CD4-positive, alpha-beta T cell treated with Interleukin-15 for 4 hours (primary cell): ENCODE measurements around the gene SLA2.
"Not testable (repeated sequence)": the region's sequence is repeated elsewhere in the genome, so short reads cannot be mapped to it uniquely, and the experiment has no call there.

Experiments
- DNase-seq: peaks from one replicate; pipeline ENCODE4 v3.0.0-alpha.2; 2020; ENCODE audit warnings: low spot score

The SLA2 gene

DNA sequence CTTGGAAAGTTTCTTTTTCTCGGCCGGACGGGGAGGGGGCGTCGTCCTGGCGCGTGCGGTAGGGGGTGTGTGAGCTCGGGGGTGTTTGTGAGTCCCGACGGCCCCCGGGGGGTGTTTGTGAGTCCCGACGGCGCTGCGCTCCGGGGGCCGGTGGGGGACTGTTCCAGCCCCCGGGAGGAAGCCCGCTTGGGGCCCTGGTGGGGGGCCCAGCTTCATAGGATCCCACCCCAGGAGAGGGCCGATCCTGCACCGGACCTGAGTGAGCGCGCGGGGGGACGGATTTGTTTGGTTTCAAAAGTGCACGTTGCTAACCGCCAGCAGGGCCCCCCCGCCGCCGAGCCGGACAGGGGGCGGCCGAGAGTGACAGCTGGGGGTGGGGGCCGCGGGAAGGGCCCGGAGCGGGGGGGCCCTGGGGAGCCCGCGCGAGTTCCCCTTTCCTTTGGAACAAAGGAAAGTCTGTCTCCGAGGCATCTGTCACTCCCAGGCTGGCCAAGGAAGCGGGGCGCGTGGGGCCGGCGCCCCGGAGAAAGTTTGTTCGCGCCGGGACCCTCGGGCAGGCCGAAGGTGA lies 72.1 kb downstream of the SLA2 start:
- DNase-seq: no peak

DNA sequence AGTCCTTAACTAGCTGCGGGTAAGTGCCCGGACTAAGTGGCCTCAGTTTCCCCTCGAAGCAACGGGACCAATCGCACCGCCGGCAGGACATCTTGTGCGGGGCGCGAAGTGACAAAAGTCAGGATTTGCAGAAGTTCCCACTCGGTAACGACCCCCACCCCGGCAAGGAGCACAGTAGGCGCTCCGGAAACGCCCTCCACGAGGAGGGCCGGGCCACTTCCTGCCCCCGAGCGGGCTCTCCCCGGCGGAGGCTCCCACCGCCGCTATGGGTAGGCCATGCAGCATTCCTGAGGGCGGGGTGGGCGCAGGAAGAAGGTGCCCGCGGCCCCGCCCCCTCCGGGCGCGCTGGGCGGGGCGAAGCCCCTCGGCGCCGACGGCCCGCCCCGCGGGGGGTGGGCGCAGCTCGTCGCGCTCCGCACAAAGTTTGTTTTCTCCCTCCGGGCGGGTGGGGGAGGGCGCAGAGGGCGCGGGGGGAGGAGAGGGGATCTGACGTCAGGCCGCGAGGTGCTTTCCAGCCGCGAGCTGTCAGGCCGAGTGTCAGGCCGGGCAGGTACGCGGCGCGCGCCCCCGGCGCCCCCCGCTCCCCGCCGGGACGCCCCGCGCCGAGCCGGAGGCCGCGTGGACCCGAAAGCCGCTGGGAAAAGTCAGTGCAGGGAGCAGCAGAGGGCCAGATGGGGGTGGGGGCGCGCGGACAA lies 72.7 kb downstream of the SLA2 start, which contains the start of gene TGIF2:
TSS of gene TGIF2 (plus strand) at position 495 of the 695 bp plus-strand sequence. CDS start 5,178 bp downstream, outside the sequence.
- peak; percentile 90 for DNase-seq

DNA sequence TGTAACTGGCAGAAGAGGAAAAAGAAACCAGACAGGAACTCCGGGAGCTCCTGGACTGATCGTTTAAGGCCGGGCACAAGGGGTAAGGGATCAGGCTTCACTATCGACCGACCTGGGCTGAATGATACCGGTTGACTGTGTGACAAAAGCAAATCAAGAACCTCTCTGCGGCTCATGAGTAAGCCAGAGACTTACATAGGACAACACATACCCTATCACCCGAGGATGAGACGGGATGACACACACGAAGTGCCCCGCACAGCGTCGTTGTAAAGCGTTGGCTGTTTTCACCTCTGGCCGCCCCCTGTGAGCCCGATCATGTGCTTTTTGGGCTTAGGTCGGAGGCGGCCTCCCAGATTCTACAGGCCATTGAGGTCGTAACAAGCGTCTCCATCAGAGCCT lies 73.3 kb downstream of the SLA2 start:
- DNase-seq: peak; percentile 75

DNA sequence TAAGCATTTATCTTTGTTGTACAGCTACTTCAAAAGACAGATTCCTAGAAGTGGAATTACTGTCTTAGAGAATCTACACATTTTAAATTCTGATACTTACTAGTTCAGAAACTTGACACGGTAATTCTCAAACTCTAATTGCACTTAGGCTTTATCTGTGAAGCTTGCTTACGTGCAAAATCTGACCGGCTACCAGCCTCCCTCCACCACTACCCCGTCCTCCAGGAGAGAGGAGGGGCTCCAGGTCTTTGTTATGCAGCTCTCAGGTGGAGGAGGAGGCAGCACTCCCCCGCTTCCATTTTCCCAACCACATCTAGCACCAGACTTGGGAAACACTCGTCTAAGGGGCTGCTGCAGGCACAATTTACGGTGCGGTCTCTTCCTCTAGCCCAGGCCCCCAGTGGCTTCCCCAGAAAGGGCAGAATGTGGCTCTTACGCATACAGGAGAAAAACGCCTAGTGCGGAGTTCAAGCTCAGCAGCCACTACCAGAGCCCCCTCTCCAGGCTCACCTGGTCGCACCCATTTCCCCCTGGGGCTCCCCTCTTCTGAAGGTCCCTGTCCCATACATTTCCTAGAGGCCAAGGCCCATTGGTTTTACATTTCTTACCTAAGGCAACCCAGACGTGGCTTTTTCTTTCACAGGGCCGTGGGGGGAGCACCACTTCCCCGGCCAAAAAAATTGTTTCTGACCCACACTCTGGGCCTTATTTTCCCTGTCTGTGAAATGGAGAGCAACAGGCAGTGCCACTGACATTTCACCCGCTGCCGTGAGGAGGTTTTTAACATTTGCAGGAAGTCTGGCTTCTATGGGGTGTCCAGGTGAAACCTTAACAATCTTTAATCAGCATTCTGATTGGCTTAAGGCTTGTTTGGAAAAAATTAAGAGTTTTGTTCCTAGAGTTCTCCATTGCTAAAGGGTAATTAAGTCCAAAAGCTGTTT lies 74.2 kb downstream of the SLA2 start:
- no peak for DNase-seq

DNA sequence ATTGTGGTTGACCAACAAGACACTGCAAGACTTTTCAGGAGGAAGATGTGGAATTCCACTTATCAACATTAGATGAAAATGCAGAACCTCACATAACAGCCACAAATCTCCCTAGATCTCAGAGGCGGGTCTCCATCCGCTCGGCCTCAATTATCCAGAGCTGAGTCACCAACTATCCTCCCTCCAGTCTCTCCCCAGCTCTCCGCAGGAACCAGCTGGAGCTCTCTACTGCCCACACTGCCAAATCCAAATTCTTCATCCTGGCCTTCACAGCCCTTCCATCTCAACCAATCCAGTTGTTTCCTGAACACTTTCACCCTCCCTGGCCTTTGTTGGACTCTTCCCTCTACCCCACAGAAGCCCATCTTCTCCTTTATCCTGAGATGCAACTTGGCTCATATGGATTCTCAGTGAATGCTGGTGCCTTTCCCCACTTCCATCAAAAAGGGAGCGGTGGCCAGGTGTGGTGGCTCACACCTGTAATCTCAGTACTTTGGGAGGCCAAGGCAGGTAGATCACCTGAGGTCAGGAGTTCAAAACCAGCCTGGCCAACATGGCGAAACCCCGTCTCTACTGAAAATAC lies 76.1 kb downstream of the SLA2 start:
- no peak for DNase-seq

- DNase-seq: no peak
Measured at GRCh38 chr20:36565520-36565919, 80.5 kb downstream of the SLA2 start.

GRCh38 chr20:36564726-36565121 lies 81.3 kb downstream of the SLA2 start:
- not testable (repeated sequence) for DNase-seq

- DNase-seq: not testable (repeated sequence)
Measured at GRCh38 chr20:36564078-36564725, 81.8 kb downstream of the SLA2 start.

DNA sequence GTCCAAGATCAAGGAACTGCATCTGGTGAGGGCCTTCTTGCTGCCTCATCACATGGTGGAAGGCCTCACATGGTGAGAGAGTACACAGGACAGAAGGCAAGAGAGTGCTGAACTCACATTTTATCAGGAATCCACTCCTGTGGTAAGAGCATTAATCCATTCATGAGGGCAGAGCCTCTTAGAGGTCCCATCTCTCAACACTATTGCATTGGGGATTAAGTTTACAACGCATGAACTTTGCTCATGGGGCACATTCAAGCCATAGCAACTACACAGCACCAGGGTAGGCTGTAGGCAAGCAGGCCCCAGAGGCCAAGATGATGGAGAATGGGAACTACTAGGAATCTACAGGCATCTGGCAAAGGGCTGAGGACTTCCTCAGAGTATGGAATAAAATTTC lies 82.6 kb downstream of the SLA2 start:
- DNase-seq: no peak

DNA sequence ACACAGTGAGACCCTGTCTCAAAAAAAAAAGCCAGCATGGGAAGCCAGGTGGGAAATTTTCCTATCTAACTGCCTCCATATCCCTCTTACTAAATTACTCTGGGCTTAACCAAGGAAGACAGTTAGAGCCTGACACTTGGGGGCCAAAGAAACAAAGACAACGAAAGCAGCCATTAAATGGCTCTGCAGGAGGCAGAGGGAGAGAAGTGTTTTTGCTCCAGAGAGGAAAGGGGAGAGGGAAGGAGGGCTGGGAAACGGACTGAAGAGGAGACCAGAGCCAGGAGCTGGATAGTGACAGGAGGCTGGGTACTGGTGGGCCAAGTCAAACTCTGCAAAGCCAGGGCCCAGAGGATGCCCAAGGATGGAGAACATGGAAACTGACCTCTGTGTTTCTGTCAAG lies 83.3 kb downstream of the SLA2 start:
- DNase-seq: no peak
